ENCODE data around the gene HSP90AB1. TPM values are rescaled to one million over a fixed set of nuclear protein-coding genes. Genes with fewer than 3 reads are reported as not detected.
A peak's percentile ranks its signal among the peaks of the same experiment; 100 is the strongest.

HSP90AB1 gene
- polyA plus RNA-seq, 2 of the 4 experiments (the other 2 are of a cell fraction) = 1,136 to 1,155 TPM

DNA sequence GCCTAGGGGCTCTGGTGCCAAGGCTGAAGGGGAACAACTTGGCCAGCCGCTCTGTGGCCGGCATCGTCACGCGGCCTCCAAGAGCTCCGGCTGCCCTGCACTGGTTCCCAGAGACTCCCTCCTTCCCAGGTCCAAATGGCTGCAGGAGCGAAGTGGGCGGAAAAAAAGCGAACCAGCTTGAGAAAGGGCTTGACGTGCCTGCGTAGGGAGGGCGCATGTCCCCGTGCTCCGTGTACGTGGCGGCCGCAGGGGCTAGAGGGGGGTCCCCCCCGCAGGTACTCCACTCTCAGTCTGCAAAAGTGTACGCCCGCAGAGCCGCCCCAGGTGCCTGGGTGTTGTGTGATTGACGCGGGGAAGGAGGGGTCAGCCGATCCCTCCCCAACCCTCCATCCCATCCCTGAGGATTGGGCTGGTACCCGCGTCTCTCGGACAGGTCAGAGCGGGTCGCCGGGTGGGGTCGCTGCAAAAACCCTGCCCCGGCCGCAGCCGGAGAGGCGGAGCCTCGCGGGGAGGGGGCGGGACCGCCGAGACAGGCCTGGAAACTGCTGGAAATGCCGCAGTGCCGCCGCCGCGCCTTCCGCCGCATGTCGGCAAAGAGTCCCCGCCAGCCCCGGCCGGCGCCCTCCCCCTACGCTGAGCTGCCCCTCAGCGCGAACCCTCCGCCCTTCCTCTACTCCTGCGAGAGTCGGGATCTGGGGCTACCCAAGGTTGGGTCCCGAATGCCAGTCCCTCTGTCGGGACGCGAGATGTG, 814 bp upstream of the HSP90AB1 start (continued):
- TF ChIP-seq, protein P1, sequence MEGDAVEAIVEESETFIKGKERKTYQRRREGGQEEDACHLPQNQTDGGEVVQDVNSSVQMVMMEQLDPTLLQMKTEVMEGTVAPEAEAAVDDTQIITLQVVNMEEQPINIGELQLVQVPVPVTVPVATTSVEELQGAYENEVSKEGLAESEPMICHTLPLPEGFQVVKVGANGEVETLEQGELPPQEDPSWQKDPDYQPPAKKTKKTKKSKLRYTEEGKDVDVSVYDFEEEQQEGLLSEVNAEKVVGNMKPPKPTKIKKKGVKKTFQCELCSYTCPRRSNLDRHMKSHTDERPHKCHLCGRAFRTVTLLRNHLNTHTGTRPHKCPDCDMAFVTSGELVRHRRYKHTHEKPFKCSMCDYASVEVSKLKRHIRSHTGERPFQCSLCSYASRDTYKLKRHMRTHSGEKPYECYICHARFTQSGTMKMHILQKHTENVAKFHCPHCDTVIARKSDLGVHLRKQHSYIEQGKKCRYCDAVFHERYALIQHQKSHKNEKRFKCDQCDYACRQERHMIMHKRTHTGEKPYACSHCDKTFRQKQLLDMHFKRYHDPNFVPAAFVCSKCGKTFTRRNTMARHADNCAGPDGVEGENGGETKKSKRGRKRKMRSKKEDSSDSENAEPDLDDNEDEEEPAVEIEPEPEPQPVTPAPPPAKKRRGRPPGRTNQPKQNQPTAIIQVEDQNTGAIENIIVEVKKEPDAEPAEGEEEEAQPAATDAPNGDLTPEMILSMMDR (IDR thresholded peaks at IDR 0.05) = peak; percentile 41; the same call in 2 of the 3 replicates
- peak; percentile 78 for TF ChIP-seq CHD2 (IDR thresholded peaks at IDR 0.05; ENCODE audit: low read length, partially characterized antibody)

GRCh38 chr6:44247338-44248302, 719 bp downstream of the HSP90AB1 start:
- CTCF ChIA-PET = interaction anchor here (0.8 to 7.8 kb wide), 6 partner anchors 9 to 90 kb away, joined by 3 to 56 read pairs (median 14); partner anchors contain the start of gene SLC35B2
- Histone ChIP-seq H3K4me2 (peak overlapping the region; percentile 99), H3K9me3 (no peaks in the 10 kb centered on the region), H3K4me1 (peaks cover 43% of the 10 kb centered on the region), H3K4me3 (peak overlapping the region; percentile 90), H3K27ac (peak overlapping the region; percentile 95 to 99)
- ATAC-seq (peak; percentile 26 to 55; a peak in 4 of 6 replicates), DNase-seq (ENCODE audit: low read depth in 1 of 2, low spot score in 1 of 2) (peak in 1 of 2 experiments; percentile 63), FAIRE-seq (no peak)
- POLR2A ChIA-PET = interaction anchor here (0.9 to 3.2 kb wide), 10 partner anchors 8 to 139 kb away, joined by 3 to 38 read pairs (median 12); partner anchors contain the start of genes CDC5L, SLC29A1 and SLC35B2
- WGBS (ENCODE audit: missing lambda C conversion rate) = 0% methylated on average over 21 of the region's 52 CpGs
- TF ChIP-seq, protein P2, sequence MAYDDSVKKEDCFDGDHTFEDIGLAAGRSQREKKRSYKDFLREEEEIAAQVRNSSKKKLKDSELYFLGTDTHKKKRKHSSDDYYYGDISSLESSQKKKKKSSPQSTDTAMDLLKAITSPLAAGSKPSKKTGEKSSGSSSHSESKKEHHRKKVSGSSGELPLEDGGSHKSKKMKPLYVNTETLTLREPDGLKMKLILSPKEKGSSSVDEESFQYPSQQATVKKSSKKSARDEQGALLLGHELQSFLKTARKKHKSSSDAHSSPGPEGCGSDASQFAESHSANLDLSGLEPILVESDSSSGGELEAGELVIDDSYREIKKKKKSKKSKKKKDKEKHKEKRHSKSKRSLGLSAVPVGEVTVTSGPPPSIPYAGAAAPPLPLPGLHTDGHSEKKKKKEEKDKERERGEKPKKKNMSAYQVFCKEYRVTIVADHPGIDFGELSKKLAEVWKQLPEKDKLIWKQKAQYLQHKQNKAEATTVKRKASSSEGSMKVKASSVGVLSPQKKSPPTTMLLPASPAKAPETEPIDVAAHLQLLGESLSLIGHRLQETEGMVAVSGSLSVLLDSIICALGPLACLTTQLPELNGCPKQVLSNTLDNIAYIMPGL (CRISPR knock-in tag; IDR thresholded peaks at IDR 0.05; ENCODE audit: borderline replicate concordance) = 0 out of 2 replicates have a peak, but pooled peaks have one; percentile 27
- TF ChIP-seq KDM1A (IDR thresholded peaks at IDR 0.05; ENCODE audit: low read depth) (no peak), RFX5 (IDR thresholded peaks at IDR 0.05) (no peak), TFCP2L1 (CRISPR knock-in tag; IDR thresholded peaks at IDR 0.05) (no peak), ZFP36 (IDR thresholded peaks at IDR 0.05; ENCODE audit: borderline replicate concordance, partially characterized antibody) (no peak), SMC3 (IDR thresholded peaks at IDR 0.05) (no peak), CEBPB (IDR thresholded peaks at IDR 0.05) (no peak), MAFK (IDR thresholded peaks at IDR 0.05; ENCODE audit: partially characterized antibody) (no peak), BHLHE40 (IDR thresholded peaks at IDR 0.05; ENCODE audit: low read depth, low read length) (no peak), CHD4 (IDR thresholded peaks at IDR 0.05; ENCODE audit: borderline replicate concordance) (no peak), POLR2A (IDR thresholded peaks at IDR 0.05; ENCODE audit: low read length) (peak; percentile 8), EP300 (IDR thresholded peaks at IDR 0.05) (no peak), EHF (CRISPR knock-in tag; IDR thresholded peaks at IDR 0.05) (no peak), RARB (CRISPR knock-in tag; IDR thresholded peaks at IDR 0.05) (peak; percentile 56; the same call in 1 of the 2 replicates), HOXA7 (CRISPR knock-in tag; IDR thresholded peaks at IDR 0.05) (no peak), NFE2L2 (conservative IDR thresholded peaks at IDR 0.05; ENCODE audit: low read length) (no peak), CHD2 (IDR thresholded peaks at IDR 0.05; ENCODE audit: low read length, partially characterized antibody) (no peak), JUN (IDR thresholded peaks at IDR 0.05) (peak in 1 of 2 experiments; percentile 54; a peak in 3 of 5 replicates), ESRRA (IDR thresholded peaks at IDR 0.05; ENCODE audit: borderline replicate concordance, low read length) (no peak), RNF2 (IDR thresholded peaks at IDR 0.05; ENCODE audit: borderline replicate concordance, low read depth) (no peak), HES2 (IDR thresholded peaks at IDR 0.05) (no peak), TP53 (CRISPR knock-in tag; IDR thresholded peaks at IDR 0.05) (peak; percentile 82; the same call in 1 of the 2 replicates), POLR2AphosphoS2 (conservative IDR thresholded peaks at IDR 0.05; ENCODE audit: low read length) (no peak), MYC (IDR thresholded peaks at IDR 0.05; ENCODE audit: borderline replicate concordance, low read length) (peak; percentile 79; the same call in 1 of the 2 replicates), NR3C1 (IDR thresholded peaks at IDR 0.05) (no peak)
- TF ChIP-seq, protein P3, sequence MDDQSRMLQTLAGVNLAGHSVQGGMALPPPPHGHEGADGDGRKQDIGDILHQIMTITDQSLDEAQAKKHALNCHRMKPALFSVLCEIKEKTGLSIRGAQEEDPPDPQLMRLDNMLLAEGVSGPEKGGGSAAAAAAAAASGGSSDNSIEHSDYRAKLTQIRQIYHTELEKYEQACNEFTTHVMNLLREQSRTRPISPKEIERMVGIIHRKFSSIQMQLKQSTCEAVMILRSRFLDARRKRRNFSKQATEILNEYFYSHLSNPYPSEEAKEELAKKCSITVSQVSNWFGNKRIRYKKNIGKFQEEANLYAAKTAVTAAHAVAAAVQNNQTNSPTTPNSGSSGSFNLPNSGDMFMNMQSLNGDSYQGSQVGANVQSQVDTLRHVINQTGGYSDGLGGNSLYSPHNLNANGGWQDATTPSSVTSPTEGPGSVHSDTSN (IDR thresholded peaks at IDR 0.05) = no peak
- TF ChIP-seq, protein P4, sequence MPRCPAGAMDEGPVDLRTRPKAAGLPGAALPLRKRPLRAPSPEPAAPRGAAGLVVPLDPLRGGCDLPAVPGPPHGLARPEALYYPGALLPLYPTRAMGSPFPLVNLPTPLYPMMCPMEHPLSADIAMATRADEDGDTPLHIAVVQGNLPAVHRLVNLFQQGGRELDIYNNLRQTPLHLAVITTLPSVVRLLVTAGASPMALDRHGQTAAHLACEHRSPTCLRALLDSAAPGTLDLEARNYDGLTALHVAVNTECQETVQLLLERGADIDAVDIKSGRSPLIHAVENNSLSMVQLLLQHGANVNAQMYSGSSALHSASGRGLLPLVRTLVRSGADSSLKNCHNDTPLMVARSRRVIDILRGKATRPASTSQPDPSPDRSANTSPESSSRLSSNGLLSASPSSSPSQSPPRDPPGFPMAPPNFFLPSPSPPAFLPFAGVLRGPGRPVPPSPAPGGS (IDR thresholded peaks at IDR 0.05) = no peak; the same call in 2 of the 3 replicates
- TF ChIP-seq, protein P5, sequence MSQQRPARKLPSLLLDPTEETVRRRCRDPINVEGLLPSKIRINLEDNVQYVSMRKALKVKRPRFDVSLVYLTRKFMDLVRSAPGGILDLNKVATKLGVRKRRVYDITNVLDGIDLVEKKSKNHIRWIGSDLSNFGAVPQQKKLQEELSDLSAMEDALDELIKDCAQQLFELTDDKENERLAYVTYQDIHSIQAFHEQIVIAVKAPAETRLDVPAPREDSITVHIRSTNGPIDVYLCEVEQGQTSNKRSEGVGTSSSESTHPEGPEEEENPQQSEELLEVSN (IDR thresholded peaks at IDR 0.05; ENCODE audit: borderline replicate concordance, low read depth) = peak; percentile 39; the same call in 1 of the 2 replicates

All from A549 (cell line).